ENCODE measurements around the gene DUSP23. TPM values are rescaled to one million over a fixed set of nuclear protein-coding genes. Genes with fewer than 3 reads are reported as not detected.

DUSP23 gene
- total and polyA plus RNA-seq, 10 of the 15 experiments (the other 5 are each of a cell fraction or from before 2014, with no cell fraction given): 1.1 to 6.9 (median 4.1) TPM; not detected in 1

DNA sequence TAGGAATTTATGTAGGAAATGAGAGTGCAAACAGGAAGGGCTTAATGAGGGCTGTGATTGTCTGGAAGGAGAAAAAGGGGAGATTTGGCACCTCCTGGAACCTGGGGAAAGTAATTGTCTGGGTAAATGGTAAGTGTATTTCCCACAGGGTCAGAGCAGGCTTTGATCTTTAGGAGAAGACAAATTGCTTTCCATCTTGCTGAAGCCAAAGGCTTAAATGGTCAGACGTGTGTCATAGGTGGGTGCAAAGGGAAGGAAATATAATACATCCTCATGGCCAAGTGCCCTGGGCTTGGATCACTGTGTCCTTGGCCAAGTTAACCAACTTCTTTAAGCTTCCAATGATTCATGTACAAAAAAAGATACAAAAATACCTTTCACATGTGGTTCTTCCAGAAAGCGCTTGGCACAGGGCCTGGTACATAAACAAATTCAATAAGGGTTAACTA is 1.3 kb upstream of the DUSP23 start:
- ChIA-PET CTCF (interaction anchor here (0.9 to 3.0 kb wide), 4 partner anchors 11 to 113 kb away, joined by 3 to 14 read pairs (median 6); no protein-coding TSS in a partner anchor), SMC1A (ENCODE audit: uncharacterized antibody, unreplicated experiment) (no interaction called here), RAD21 (ENCODE audit: unreplicated experiment) (no interaction called here), POLR2A (no interaction called here)
- no peaks in the 10 kb centered on the region for H3K4me1 ChIP-seq (ENCODE audit: control insufficient read depth, insufficient read depth, low read length)
- no peaks in the 10 kb centered on the region for H3K79me2 ChIP-seq (ENCODE audit: control insufficient read depth, insufficient read depth, low read length)
- no TSS peak for BruUV-seq (replicated peaks)
- no peak for DNase-seq (ENCODE audit: low read depth, low spot score)
- FAIRE-seq: no peak
- no peak for TF ChIP-seq RUNX3 (IDR thresholded peaks at IDR 0.05; ENCODE audit: low read length)
- no peak for TF ChIP-seq MYB (IDR thresholded peaks at IDR 0.05; ENCODE audit: borderline replicate concordance, low read depth, low read length)
- TF ChIP-seq PAX5 (IDR thresholded peaks at IDR 0.05; ENCODE audit: borderline replicate concordance, low read depth, low read length): no peak
- no peak for TF ChIP-seq NR2C2 (IDR thresholded peaks at IDR 0.05; ENCODE audit: borderline replicate concordance, control insufficient read depth, insufficient read length, low read depth)
- no peak overlapping the region for H3K27ac ChIP-seq (ENCODE audit: control insufficient read depth, insufficient read depth)
- no peak overlapping the region for H2AFZ ChIP-seq (ENCODE audit: control insufficient read depth, low read depth, low read length)
- H3K4me3 ChIP-seq: no peak overlapping the region
- H3K36me3 ChIP-seq (ENCODE audit: control insufficient read depth in 2 of 2, insufficient read depth in 2 of 2, low read length in 1 of 2): no peaks in the 10 kb centered on the region
- no peak for ATAC-seq
- H3K27me3 ChIP-seq (replicated peaks in 1 of 2; ENCODE audit: control insufficient read depth in 2 of 2, insufficient read depth in 2 of 2, low read length in 1 of 2): no peaks in the 10 kb centered on the region
- no peak overlapping the region for H3K9ac ChIP-seq (ENCODE audit: control insufficient read depth, insufficient read depth, low read length)
- no peaks in the 10 kb centered on the region for H4K20me1 ChIP-seq (ENCODE audit: control insufficient read depth, insufficient read depth)
- 34% methylated on average over 2 of the region's 2 CpGs for WGBS (ENCODE audit: insufficient coverage, insufficient replicate concordance, low lambda C conversion rate, missing lambda C conversion rate)
- H3K9me3 ChIP-seq (replicated peaks; ENCODE audit: control insufficient read depth, insufficient read depth, low read length): no peaks in the 10 kb centered on the region
- in situ Hi-C loops (cut with MboI) (no loop called here), intact Hi-C loops (cut with micrococcal nuclease; ENCODE audit: unreplicated experiment) (no loop called here)
- no peak overlapping the region for H3K4me2 ChIP-seq (ENCODE audit: control insufficient read depth, insufficient read depth)

DNA sequence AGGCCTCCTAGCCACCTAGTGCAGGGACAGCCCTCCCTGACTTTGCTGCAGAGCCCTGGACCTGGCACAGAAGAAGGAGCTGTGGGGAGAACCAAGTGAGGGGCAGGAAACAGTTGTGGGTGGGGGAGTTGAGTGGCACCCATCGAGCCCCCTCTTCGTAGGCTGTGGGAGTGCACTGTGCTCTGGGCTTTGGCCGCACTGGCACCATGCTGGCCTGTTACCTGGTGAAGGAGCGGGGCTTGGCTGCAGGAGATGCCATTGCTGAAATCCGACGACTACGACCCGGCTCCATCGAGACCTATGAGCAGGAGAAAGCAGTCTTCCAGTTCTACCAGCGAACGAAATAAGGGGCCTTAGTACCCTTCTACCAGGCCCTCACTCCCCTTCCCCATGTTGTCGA is 1.2 kb downstream of the DUSP23 start:
- Histone ChIP-seq H3K9me3 (replicated peaks; ENCODE audit: control insufficient read depth, insufficient read depth, low read length) (no peaks in the 10 kb centered on the region), H3K4me2 (ENCODE audit: control insufficient read depth, insufficient read depth) (peak overlapping the region; percentile 96), H3K36me3 (ENCODE audit: control insufficient read depth in 2 of 2, insufficient read depth in 2 of 2, low read length in 1 of 2) (no peaks in the 10 kb centered on the region), H3K4me3 (no peak overlapping the region), H4K20me1 (ENCODE audit: control insufficient read depth, insufficient read depth) (no peaks in the 10 kb centered on the region), H3K27me3 (replicated peaks in 1 of 2; ENCODE audit: control insufficient read depth in 2 of 2, insufficient read depth in 2 of 2, low read length in 1 of 2) (no peaks in the 10 kb centered on the region), H2AFZ (ENCODE audit: control insufficient read depth, low read depth, low read length) (no peak overlapping the region), H3K27ac (ENCODE audit: control insufficient read depth, insufficient read depth) (no peak overlapping the region), H3K79me2 (ENCODE audit: control insufficient read depth, insufficient read depth, low read length) (no peaks in the 10 kb centered on the region), H3K4me1 (ENCODE audit: control insufficient read depth, insufficient read depth, low read length) (no peaks in the 10 kb centered on the region), H3K9ac (ENCODE audit: control insufficient read depth, insufficient read depth, low read length) (no peak overlapping the region)
- ChIA-PET POLR2A (no interaction called here), RAD21 (ENCODE audit: unreplicated experiment) (interaction anchor here (1.6 kb wide), 1 partner anchor 110 kb away, joined by 7 read pairs; no protein-coding TSS in a partner anchor), CTCF (interaction anchor here (1.3 to 4.0 kb wide), 3 partner anchors 16 to 226 kb away, joined by 3 to 17 read pairs (median 6); no protein-coding TSS in a partner anchor), SMC1A (ENCODE audit: uncharacterized antibody, unreplicated experiment) (interaction anchor here (0.9 to 2.2 kb wide), 2 partner anchors 108 to 110 kb away, joined by 3 to 7 read pairs; no protein-coding TSS in a partner anchor)
- DNase-seq (ENCODE audit: low read depth, low spot score) (no peak), ATAC-seq (no peak), FAIRE-seq (no peak)
- in situ Hi-C loops (cut with MboI) (no loop called here), intact Hi-C loops (cut with micrococcal nuclease; ENCODE audit: unreplicated experiment) (loop anchor here (2.0 to 5.0 kb wide), 2 partner anchors 45 to 225 kb away; partner anchors contain the start of gene SLAMF8)
- 91% methylated on average over 10 of the region's 12 CpGs for WGBS (ENCODE audit: insufficient coverage, insufficient replicate concordance, low lambda C conversion rate, missing lambda C conversion rate)
- BruUV-seq (replicated peaks): no TSS peak
- TF ChIP-seq SP1 (IDR thresholded peaks at IDR 0.05; ENCODE audit: low read depth, low read length): no peak
- TF ChIP-seq WRNIP1 (IDR thresholded peaks at IDR 0.05; ENCODE audit: borderline replicate concordance, low read depth, low read length): no peak
- no peak for TF ChIP-seq GABPA (IDR thresholded peaks at IDR 0.05; ENCODE audit: low read depth)
- no peak for TF ChIP-seq RB1 (IDR thresholded peaks at IDR 0.05; ENCODE audit: borderline replicate concordance)
- TF ChIP-seq, protein P1, sequence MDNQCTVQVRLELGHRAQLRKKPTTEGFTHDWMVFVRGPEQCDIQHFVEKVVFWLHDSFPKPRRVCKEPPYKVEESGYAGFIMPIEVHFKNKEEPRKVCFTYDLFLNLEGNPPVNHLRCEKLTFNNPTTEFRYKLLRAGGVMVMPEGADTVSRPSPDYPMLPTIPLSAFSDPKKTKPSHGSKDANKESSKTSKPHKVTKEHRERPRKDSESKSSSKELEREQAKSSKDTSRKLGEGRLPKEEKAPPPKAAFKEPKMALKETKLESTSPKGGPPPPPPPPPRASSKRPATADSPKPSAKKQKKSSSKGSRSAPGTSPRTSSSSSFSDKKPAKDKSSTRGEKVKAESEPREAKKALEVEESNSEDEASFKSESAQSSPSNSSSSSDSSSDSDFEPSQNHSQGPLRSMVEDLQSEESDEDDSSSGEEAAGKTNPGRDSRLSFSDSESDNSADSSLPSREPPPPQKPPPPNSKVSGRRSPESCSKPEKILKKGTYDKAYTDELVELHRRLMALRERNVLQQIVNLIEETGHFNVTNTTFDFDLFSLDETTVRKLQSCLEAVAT (IDR thresholded peaks at IDR 0.05): no peak
- TF ChIP-seq ZSCAN29 (IDR thresholded peaks at IDR 0.05): no peak
- no peak for TF ChIP-seq TARDBP (IDR thresholded peaks at IDR 0.05; ENCODE audit: borderline replicate concordance)
- no peak for TF ChIP-seq RAD21 (IDR thresholded peaks at IDR 0.05; ENCODE audit: insufficient read depth, low read depth, low read length)
- TF ChIP-seq NR2C1 (IDR thresholded peaks at IDR 0.05): no peak
- TF ChIP-seq IKZF2 (IDR thresholded peaks at IDR 0.05): no peak
- TF ChIP-seq EED (IDR thresholded peaks at IDR 0.05; ENCODE audit: low read depth): no peak
- no peak for TF ChIP-seq STAT1 (conservative IDR thresholded peaks at IDR 0.05)

Data from GM12878 (cell line).